MM.1S (cell line): ENCODE data around the gene RBFOX1.

Source experiments
- EZH2 ChIP-seq: fragments of 300-600 bp; sonication (generic); optimal IDR thresholded peaks from 2 replicates; pipeline ENCODE3; 2017; ENCODE audit warnings: low read depth, mild to moderate bottlenecking, antibody characterized with exemption, low read length, mixed read lengths
- TF ChIP-seq, protein P1 (sequence below): fragments of 300-600 bp; sonication (generic); IDR thresholded peaks from 2 replicates; pipeline ENCODE4 v1.5.1; 2016; ENCODE audit warnings: antibody characterized with exemption, low read length, mixed read lengths

DNA sequence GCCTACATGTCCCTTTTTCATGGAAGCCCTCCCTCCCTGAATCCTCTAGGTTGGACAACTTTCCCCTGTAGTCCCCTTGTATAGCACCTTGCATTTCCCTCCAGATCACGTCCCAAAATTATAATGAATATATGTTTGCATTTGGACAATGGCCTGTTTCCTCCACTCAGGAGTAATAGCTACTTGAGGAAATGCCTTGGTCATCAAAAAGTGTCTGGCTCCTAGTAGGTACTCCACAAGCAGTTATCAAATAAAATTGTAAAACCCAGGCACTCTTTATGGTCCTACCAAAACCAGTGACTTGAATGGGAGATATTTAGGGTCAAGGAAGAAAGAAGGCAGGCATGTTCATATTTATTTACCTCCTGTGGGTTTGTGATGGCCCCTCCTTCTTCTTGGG is 59.6 kb downstream of the RBFOX1 start:
- TF ChIP-seq, protein P1, sequence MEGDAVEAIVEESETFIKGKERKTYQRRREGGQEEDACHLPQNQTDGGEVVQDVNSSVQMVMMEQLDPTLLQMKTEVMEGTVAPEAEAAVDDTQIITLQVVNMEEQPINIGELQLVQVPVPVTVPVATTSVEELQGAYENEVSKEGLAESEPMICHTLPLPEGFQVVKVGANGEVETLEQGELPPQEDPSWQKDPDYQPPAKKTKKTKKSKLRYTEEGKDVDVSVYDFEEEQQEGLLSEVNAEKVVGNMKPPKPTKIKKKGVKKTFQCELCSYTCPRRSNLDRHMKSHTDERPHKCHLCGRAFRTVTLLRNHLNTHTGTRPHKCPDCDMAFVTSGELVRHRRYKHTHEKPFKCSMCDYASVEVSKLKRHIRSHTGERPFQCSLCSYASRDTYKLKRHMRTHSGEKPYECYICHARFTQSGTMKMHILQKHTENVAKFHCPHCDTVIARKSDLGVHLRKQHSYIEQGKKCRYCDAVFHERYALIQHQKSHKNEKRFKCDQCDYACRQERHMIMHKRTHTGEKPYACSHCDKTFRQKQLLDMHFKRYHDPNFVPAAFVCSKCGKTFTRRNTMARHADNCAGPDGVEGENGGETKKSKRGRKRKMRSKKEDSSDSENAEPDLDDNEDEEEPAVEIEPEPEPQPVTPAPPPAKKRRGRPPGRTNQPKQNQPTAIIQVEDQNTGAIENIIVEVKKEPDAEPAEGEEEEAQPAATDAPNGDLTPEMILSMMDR, result no peak
- TF ChIP-seq EZH2, result no peak
